ENCODE results near the gene ZHX3.
"Not testable (repeated sequence)": the region's sequence is repeated elsewhere in the genome, so short reads cannot be mapped to it uniquely, and the experiment has no call there.

Gene ZHX3

DNA sequence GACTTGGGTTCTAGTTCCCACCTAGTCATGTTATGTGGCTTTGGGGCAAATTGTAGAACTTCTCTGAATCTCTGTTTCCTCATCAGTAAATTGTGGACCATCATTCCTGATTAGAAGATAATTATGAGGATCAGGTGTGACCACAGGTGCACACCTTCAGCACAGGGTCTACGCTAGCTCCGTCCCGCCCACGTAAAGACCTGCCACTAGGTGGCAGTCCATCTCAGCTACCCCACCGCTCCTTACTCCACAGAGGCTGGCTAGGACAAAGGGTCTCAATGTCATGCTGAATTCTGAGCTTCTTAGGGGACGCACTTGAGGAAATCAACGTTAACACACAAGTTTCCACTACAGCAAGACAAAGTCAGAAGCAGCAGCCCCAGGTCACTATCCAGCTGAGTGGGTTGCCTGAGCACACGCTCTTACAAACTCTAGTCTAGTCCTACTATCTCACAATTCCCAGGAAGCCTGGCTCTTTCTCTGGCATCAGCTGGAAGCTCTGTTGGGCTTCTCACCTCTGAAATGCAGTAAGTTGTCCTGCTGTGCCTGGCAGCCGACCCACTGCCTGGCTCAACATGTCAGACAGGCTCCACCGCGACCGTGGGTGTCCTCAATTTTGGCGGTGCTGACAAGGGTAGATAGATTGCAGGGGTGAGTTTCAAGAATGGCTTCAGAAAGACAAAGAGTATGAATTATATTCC is 182.2 kb downstream of the ZHX3 start:
- TF ChIP-seq, protein P1, sequence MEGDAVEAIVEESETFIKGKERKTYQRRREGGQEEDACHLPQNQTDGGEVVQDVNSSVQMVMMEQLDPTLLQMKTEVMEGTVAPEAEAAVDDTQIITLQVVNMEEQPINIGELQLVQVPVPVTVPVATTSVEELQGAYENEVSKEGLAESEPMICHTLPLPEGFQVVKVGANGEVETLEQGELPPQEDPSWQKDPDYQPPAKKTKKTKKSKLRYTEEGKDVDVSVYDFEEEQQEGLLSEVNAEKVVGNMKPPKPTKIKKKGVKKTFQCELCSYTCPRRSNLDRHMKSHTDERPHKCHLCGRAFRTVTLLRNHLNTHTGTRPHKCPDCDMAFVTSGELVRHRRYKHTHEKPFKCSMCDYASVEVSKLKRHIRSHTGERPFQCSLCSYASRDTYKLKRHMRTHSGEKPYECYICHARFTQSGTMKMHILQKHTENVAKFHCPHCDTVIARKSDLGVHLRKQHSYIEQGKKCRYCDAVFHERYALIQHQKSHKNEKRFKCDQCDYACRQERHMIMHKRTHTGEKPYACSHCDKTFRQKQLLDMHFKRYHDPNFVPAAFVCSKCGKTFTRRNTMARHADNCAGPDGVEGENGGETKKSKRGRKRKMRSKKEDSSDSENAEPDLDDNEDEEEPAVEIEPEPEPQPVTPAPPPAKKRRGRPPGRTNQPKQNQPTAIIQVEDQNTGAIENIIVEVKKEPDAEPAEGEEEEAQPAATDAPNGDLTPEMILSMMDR (IDR thresholded peaks at IDR 0.05; ENCODE audit: low read depth, low read length) = peak; percentile 49
- no peak for DNase-seq (ENCODE audit: extremely low read depth, low read depth)

DNA sequence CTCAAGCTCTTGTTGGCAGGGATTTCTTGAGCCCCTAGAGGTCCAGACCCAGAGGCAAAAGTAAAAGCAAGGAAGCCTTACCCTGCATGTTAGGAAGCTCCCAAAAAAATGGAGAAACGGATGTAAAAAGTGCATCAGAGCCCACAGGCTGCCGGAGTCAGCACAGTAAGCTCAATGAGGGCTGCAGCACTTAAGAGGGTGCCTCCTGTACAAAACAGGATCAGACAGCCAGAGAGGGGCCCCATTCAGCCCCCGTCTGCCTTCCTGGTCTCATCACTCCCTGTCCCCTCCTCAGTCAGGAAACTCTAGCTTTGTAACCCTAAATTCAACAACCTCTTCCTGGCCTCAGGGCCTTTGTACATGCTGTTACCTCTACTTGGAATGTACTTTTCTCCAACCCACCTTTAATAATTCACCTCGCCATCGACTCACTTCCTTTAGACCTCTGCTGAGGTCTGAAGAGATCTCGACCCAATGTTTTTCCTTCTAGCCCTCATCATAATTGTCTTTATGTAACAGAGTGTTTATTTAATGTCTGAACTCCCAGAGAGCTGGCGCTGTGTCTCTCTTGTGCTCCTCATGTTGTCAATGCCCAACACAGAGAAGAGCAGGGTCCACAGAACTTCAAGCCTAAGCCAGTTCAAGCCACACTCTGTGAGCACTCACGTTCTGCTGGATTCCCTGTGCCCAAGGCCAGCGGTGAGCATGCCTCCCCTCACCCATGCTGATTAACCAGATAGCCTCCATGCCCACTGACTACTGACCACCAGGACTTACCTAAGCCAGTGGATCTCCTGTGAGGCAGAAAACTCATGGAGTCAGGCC is 183.0 kb downstream of the ZHX3 start:
- DNase-seq (ENCODE audit: extremely low read depth, low read depth) = no peak
- TF ChIP-seq, protein P1 (IDR thresholded peaks at IDR 0.05; ENCODE audit: low read depth, low read length) = no peak

DNA sequence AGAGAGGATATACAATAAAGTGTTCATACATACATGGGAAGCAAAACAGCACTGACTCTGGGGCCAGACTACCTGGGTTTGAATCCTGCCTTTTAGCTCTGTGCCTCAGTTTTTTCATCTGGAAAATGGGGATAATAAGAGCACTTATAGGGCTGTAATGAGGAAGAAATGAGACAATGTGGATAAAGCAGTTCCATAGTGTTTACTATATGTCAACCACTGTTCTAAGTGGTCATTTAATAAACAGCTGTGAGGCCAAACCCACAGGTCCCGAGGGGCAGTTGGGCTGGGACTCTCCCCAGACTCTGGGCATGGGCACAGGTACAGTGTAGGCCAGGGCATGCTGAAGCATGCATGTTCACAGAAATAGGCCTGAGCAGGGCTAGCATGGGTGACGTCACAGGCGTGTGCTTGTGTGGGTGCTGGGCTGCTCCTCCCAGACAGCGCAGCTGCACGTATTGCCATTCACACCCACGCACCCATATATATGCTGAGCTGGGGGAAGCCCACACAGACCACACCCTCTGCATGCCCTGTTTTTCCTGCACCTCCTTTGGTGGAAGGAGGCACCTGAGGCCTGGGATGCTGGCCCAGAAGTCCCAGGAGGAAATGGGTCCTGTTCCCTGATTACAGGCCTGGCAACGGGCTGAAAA is 183.7 kb downstream of the ZHX3 start:
- no peak for DNase-seq (ENCODE audit: extremely low read depth, low read depth)
- TF ChIP-seq, protein P1 (IDR thresholded peaks at IDR 0.05; ENCODE audit: low read depth, low read length) = no peak

DNA sequence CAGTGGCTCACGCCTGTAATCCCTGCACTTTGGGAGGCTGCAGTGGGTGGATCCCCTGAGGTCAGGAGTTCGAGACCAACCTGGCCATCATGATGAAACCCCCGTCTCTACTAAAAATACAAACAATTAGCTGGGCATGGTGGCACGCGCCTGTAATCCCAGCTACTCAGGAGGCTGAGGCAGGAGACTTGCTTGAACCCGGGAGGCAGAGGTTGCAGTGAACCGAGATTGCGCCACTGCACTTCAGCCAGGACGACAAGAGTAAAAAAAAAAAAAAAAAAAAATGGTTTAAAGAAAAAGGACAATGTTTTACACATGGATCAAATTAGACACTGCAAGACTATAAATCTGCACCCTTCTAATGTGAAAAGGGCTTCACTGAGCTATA is 185.1 kb downstream of the ZHX3 start:
- not testable (repeated sequence) for DNase-seq (ENCODE audit: extremely low read depth, low read depth)

DNA sequence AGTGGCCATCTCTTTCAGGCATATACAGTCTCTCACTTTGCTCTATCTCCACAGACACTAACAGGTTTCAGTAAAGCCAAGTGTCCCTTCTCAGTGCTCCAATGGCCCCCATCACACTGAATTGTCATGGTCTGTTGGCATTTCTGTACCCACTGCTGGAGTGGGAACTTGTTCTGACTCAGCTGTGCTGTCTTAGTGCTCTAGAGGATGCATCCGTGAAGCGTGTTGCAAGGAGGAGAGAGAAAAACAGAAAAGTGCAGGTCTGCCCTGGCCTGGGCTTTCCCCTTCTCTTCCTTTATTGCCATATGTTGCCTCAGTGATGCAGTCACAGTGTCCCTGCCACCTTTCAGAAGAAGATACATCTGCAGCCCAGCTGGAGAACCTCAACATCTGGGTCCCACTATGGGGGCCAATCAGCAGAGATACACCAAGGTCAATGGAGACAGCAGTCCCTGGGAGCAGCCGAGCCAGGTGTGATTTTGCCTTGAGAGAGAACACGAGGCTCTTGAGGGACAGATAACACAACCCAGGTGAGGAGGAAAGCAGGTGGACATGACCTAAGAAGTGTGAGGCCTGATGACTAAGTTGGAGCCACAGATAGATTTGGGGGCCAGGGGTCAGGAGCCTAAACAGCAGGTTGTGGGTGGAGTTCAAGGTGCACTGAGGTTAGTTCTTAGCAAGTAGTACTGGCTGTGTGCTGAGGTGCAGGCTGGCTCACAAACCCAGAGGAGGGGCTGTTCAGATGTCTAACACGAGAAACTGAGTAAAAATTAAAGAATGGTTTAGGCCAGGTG is 185.7 kb downstream of the ZHX3 start:
- TF ChIP-seq, protein P1 (IDR thresholded peaks at IDR 0.05; ENCODE audit: low read depth, low read length) = no peak
- no peak for DNase-seq (ENCODE audit: extremely low read depth, low read depth)

All from AG09319 (cell line).